ENCODE results near the gene PLEKHS1.
"Not testable (repeated sequence)": the region's sequence is repeated elsewhere in the genome, so short reads cannot be mapped to it uniquely, and the experiment has no call there.

PLEKHS1 gene

DNA sequence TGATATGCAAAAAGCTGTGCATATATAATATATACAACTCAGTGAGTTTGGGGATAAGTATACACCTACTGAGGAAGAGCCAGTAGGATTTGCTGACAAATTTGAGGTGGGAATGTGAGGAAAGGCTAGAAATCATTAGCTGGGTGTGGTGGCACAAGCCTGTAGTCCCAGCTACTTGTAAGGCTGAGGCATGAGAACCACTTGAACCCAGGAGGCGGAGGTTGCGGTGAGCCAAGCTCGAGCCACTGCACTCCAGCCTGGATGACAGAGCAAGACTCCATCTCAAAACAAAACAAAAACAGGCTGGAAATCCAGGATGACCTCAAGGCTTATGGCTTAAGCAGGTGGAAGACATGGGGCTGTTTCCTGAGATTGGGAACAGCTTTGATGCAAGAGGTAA is 10.6 kb upstream of the PLEKHS1 start:
- no peak for DNase-seq (ENCODE audit: low read depth)

- no peak for DNase-seq (ENCODE audit: low read depth)
These were observed 9.0 kb upstream of the PLEKHS1 start for GRCh38 chr10:113742466-113742865.

- DNase-seq (ENCODE audit: low read depth) = no peak
These were observed 7.9 kb upstream of the PLEKHS1 start for GRCh38 chr10:113743594-113743993.

DNA sequence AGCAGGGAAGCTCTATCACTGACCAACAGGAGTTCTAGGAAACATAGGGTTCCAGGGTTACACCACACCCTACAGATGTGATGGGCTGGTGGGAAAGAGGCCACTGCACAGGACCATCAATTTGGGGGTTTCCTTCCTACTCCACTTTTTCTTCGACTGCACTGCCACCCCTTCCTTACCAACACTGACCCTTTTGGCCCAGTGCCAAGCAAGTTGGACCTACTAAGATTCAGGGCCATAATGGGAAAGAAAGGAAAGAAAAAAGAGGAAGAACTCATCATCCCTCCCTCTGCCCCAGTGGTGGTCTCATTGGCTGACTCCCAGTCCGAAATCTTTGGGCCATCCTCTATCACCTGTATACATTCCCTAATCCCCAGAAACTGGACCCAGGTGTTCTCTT is 6.1 kb upstream of the PLEKHS1 start:
- DNase-seq (ENCODE audit: low read depth) = no peak

DNA sequence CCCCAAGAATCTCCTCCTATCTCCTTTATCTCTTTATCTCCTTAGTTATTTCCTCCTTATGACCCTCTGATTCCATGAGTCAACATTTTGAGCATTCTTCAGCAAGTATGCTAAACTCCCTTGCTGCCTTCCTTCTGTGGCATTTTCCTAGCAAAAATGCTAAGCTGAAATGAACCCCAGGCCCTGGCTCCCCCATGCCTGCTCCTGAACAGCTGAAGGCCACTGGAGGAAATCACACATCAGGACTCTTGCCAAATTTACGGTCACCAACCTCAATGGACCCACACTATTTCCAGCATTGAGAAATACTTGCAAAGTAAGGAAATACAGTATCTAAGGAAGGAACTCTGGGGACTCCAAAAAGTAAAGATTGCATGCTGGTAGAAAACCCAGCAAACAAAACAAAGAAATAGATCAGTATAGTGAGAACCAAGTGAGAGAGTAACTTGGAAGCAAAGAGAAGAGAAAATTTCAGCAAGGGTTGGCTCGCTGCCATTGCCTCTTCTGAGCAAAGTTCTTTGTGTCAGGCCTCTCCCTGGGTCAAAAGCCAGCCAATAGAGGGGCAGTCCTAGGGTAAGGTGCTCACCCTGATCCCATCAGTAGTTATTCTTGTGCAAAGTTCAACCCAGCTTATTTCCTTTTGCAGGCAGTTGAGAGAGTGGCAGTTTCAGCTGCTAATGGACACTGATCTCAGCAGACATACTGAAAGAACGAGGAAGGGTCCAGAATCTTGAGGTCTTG is 5.1 kb upstream of the PLEKHS1 start:
- DNase-seq (ENCODE audit: low read depth) = peak; percentile 46

DNA sequence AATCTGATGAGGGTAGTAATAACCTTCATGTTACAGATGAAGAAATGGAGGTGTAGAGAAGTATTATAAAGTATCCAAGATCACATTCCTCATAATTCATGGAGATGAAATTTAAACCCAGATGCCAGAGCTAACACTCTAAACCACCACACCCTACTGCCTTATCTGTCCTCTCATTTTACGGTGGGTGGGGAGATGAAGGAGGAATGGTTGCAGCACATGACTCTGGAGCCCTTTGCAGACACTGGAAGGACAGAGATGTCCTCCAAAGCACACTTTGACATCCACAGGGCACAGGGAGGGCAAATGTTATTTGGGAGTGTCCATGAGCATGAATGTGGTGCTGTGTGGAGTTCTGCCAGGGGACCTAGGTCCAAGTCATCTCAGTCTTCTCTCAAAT is 1.1 kb downstream of the PLEKHS1 start:
- DNase-seq (ENCODE audit: low read depth) = no peak

DNA sequence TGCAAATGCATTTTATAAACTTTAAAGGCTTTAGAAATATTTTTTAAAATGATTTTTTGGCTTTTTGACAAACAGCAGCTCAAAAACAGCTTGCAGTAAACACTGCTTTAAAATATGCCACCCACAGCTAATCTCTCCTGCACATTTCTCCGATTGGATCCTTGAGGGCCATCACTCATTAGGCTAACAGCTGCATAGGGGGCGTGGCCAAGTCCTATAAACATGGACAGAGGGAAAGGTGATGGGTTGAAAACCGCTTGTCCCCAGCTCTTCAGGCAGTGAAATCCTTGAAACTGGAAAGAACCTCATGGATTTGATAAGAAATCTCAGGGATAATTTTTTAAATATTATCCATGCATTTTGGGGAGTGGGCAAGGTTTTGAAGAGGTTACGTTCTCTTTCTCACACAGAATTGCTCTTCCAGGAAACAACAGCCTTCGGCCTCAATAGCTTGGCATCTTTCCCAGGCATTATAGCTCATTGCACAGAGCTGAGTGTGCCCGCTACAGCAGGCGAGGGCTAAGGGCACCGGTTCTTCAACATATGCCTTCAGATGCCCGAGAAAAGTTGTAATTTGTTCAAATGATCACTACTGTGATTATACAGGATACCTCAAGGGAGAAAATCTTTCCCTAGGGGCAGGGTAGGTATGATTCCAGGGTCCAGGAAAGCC is 1.7 kb downstream of the PLEKHS1 start:
- DNase-seq (ENCODE audit: low read depth) = no peak

DNA sequence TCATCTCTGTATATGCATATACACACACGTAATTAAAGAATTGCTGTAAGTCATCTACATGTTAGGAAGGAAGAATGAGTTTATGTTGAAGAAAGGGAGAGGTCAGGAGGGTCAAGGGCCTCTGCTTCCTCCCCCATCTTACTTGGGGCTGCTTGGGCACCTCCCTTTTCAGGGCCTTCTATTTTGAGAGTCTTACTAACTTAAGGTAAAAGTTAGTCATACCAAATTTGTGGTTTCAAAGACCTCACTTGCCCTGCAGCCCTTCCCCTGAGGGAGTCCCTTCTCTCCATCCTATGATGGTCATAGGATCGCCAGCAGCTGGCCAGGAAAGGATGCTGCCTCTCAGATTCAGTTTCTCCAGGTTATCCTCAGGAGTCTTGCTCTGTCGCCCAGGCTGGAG is 2.6 kb downstream of the PLEKHS1 start:
- DNase-seq (ENCODE audit: low read depth) = no peak

DNA sequence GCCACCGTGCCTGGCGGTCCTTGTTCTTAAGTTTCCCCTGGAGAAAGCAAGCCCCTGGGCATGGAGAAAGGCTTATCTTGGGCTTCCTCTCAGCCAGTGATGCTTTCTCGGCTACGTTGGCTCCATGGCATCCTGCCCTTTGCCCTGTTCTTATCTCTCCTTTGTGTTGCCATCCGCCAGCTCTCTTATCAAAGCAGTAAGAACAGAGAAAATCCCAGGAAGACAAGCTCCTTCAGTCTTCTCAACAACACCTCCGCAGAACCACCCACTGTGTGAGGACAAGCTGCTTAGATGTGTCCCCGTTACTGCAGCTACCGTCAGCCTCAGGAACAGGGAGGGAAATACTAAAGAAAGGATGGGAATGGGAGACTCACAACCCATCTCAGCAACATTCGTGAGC is 3.3 kb downstream of the PLEKHS1 start:
- DNase-seq (ENCODE audit: low read depth) = no peak

DNA sequence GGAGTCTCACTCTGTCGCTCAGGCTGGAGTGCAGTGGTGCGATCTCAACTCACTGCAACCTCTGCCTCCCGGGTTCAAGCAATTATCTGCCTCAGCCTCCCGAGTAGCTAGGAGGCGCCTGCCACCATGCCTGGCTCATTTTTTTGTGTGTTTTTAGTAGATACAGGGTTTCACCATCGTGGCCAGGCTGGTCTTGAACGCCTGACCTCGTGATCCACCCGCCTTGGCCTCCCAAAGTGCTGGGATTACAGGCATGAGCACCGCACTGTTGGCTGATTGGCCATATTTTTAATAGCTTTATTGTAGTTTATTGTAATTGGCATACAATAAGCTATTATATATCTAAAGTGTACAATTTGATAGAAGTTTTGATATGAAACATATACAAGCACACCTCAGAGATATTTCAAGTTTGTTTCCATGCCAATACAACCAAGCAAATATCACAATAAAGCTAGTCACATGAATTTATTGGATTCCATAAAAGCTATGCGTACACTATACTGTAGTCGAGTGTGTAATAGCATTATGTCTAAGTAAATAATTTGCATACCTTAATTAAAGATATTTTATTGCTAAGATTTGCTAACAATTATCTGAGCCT is 5.6 kb downstream of the PLEKHS1 start:
- DNase-seq (ENCODE audit: low read depth) = no peak

- DNase-seq (ENCODE audit: low read depth) = no peak
These were observed 10.6 kb downstream of the PLEKHS1 start for GRCh38 chr10:113762083-113762482.

GRCh38 chr10:113764582-113764981 is 13.1 kb downstream of the PLEKHS1 start:
- no peak for DNase-seq (ENCODE audit: low read depth)

GRCh38 chr10:113765910-113766309 is 14.4 kb downstream of the PLEKHS1 start:
- DNase-seq (ENCODE audit: low read depth) = no peak

DNA sequence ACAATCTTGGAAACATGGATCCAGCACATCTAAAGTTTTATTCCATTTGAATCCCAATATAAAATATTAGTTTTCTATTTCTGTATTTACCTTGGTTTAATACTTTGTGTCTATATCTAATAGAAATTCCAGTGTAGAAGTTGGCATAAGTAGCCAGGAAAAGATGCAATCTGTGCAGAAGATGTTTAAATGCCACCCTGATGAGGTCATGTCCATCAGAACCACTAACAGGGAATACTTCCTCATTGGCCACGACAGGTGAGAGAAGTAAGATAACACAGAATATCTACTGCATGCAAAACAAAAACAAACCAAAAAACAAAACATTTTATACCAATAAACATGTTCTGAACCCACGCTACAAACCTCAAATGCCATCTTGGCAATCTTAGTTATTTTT is 15.7 kb downstream of the PLEKHS1 start:
- DNase-seq (ENCODE audit: low read depth) = no peak

DNA sequence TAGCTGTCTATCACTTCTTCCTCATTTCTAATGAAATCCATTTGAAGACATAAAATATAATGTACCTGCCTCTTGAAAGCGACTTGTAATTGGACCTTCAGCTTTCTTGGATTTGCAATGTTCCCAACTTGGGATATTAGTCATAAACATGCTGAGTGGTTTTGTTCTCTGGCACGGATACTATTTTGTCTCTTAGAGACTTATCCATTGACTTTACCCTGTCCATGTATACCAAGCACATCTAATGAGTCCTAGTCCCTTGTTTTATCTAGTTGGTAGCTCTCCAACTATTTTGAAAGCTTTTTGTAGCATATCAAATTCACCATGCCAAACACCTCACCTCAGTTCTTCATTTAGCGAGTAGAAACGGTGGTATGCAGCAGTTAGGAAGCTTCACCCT is 18.9 kb downstream of the PLEKHS1 start:
- DNase-seq (ENCODE audit: low read depth) = no peak

- DNase-seq (ENCODE audit: low read depth) = not testable (repeated sequence)
These were observed 19.6 kb downstream of the PLEKHS1 start for GRCh38 chr10:113771131-113771530.

- no peak for DNase-seq (ENCODE audit: low read depth)
These were observed 24.3 kb downstream of the PLEKHS1 start for GRCh38 chr10:113775686-113776294.

DNA sequence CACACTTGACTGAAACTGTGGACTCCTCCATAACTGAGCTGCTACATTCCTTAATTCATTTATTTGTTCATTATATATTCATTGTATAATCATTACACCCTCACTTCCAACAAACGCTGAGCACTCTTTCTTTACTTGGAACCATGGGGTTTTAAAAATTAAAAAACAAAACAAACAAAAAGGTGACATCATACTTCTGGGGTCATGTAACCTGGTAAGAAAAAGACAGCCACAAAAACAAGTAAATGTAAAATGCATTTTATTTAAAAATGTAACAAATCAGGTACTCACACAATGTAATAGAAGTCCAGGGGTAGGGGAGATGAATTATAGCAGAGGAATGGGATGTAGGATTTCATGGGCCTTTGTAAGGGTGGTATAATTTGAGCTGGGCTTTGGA is 25.1 kb downstream of the PLEKHS1 start:
- DNase-seq (ENCODE audit: low read depth) = no peak

- DNase-seq (ENCODE audit: low read depth) = no peak
These were observed 29.3 kb downstream of the PLEKHS1 start for GRCh38 chr10:113780681-113781250.

GRCh38 chr10:113782367-113782766 is 30.9 kb downstream of the PLEKHS1 start:
- no peak for DNase-seq (ENCODE audit: low read depth)

DNA sequence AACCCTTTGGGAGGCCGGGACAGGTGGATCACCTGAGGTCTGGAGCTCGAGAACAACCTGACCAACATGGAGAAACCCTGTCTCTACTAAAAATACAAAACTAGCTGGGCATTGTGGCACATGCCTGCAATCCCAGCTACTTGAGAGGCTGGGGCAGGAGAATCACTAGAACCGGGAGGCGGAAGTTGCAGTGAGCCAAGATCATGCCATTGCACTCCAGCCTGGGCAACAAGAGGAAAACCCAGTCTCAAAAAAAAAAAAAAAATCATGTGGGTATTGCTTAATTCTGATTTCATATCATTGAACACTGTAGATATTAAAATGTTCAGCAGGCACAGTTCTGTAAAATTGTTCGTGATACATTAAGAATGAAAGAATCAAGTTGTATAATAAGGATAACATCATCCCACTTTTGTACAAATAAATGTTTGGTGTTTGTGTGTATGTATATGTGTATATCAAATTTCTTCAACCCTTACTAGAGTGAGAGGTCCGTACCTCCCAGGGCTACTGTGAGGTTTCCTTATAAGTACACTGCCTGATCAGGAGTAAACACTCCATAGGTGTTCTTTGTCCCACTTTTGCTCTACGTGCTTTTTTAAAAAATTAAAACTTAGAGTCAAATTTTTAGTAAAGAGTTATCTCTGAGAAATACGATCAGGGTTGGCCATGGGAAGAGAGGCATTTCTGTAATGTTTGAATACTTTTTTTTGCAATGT is 31.7 kb downstream of the PLEKHS1 start:
- no peak for DNase-seq (ENCODE audit: low read depth)

- DNase-seq (ENCODE audit: low read depth) = peak; percentile 48
These were observed 37.2 kb downstream of the PLEKHS1 start for GRCh38 chr10:113788604-113789083.

All from HS-27A (cell line).